HCT116 (cell line): ENCODE measurements around the gene ZBTB3. TPM values are rescaled to one million over a fixed set of nuclear protein-coding genes. Genes with fewer than 3 reads are reported as not detected.
A peak's percentile ranks its signal among the peaks of the same experiment; 100 is the strongest.

Experiments
- ATAC-seq: fragments of 200-7000 bp; cut with Tn5 transposase; 2 replicates; pipeline ENCODE4 v1.9.1; 2020; ENCODE audit warnings: mild to moderate bottlenecking, moderate library complexity
- BruUV-seq: library from RNA; stranded (reverse); fragments of 400-500 nt; replicated peaks from 2 replicates; lab custom pipeline; 2021; lab: Mats Ljungman, UMichigan
- CTCF ChIA-PET: fragments of 300-600 bp; sonication (Branson Sonifier 250); formaldehyde crosslinking; loops from one replicate; lab custom pipeline; 2021; ENCODE audit warnings: antibody characterized with exemption; lab: Charles Lee
- POLR2A ChIA-PET: fragments of 300-600, 350-600 bp; sonication (Branson Sonifier 250); formaldehyde crosslinking; loops from one replicate; lab custom pipeline; 2021; ENCODE audit warnings: antibody characterized with exemption; lab: Charles Lee
- RAD21 ChIA-PET, 2 experiments: fragments of 300-600 bp; sonication (Branson Sonifier 250); formaldehyde crosslinking; loops; one replicate each; lab custom pipeline; 2023; ENCODE audit warnings: low total read pairs in 2 of 2; ENCODE audit not compliant: uncharacterized antibody in 2 of 2, unreplicated experiment in 2 of 2, low non-redundant PET in 1 of 2; lab: Charles Lee
- DNase-seq: peaks from one replicate; pipeline ENCODE4 v3.0.0-alpha.2; 2010; ENCODE audit warnings: low read depth, low spot score
- H2AFZ ChIP-seq: fragments of 200-600 bp; shearing (Covaris generic), sonication (generic); 2 replicates; pipeline ENCODE4 v1.6.1; 2017; ENCODE audit warnings: low read depth, mixed run types, mixed read lengths, antibody characterized with exemption, low read length; ENCODE audit not compliant: poor library complexity, severe bottlenecking
- H3K27ac ChIP-seq: 2 replicates; pipeline ENCODE4 v1.5.1; 2012; ENCODE audit warnings: low read depth, low read length
- H3K27me3 ChIP-seq: fragments of 200-600 bp; sonication (generic); 2 replicates; pipeline ENCODE4 v1.6.1; 2016; ENCODE audit warnings: mixed run types, low read length, mixed read lengths; ENCODE audit not compliant: insufficient read depth
- H3K36me3 ChIP-seq, 2 experiments: fragments of 200-500 bp in 1 of 2; fragments of 200-600 bp in 1 of 2; sonication (Bioruptor generic) in 1 of 2; sonication (generic) in 1 of 2; 2 replicates each; pipeline versions ENCODE4 v1.5.1 to v1.6.1; 2014 to 2016; ENCODE audit warnings: low read length in 2 of 2, inconsistent platforms in 1 of 2, mixed read lengths in 1 of 2, mixed run types in 1 of 2; ENCODE audit not compliant: insufficient read depth in 2 of 2, control insufficient read depth in 1 of 2
- H3K4me1 ChIP-seq, 2 experiments: fragments of 200-600 bp in 1 of 2; sonication (generic) in 1 of 2; 2 replicates each; pipeline versions ENCODE4 v1.5.1 to v1.6.1; 2012 to 2017; ENCODE audit warnings: low read length in 2 of 2, inconsistent platforms in 1 of 2, mild to moderate bottlenecking in 1 of 2, mixed read lengths in 1 of 2, mixed run types in 1 of 2, moderate library complexity in 1 of 2; ENCODE audit not compliant: insufficient read depth in 2 of 2, control insufficient read depth in 1 of 2
- H3K4me2 ChIP-seq: fragments of 200-600 bp; sonication (generic); 2 replicates; pipeline ENCODE4 v1.6.1; 2017; ENCODE audit warnings: mixed run types, low read length, mixed read lengths
- H3K4me3 ChIP-seq, 2 experiments: fragments of 200-600 bp in 1 of 2; sonication (generic) in 1 of 2; replicated peaks in 1 of 2; 2 replicates each; pipeline ENCODE4 v1.5.1; 2011 to 2016; ENCODE audit warnings: low read length in 2 of 2, control low read depth in 1 of 2, low read depth in 1 of 2, mild to moderate bottlenecking in 1 of 2, mixed read lengths in 1 of 2, mixed run types in 1 of 2
- H3K79me2 ChIP-seq: fragments of 200-600 bp; sonication (generic); 2 replicates; pipeline ENCODE4 v1.6.1; 2017; ENCODE audit warnings: mild to moderate bottlenecking, mixed run types, low read length, moderate library complexity, mixed read lengths; ENCODE audit not compliant: insufficient read depth
- H3K9ac ChIP-seq: fragments of 200-600 bp; sonication (generic); 2 replicates; pipeline ENCODE4 v1.6.1; 2016; ENCODE audit warnings: low read length, mixed read lengths
- H3K9me2 ChIP-seq: fragments of 200-600 bp; sonication (generic), shearing (Covaris generic); 2 replicates; pipeline ENCODE4 v1.6.1; 2017; ENCODE audit warnings: mixed run types, mild to moderate bottlenecking, moderate library complexity; ENCODE audit not compliant: insufficient read depth
- H3K9me3 ChIP-seq, 2 experiments: fragments of 200-500 bp in 1 of 2; fragments of 200-600 bp in 1 of 2; sonication (Bioruptor generic) in 1 of 2; sonication (generic) in 1 of 2; 2 replicates each; pipeline ENCODE4 v1.6.1; 2014 to 2017; ENCODE audit warnings: low read length in 2 of 2, mixed read lengths in 2 of 2, inconsistent platforms in 1 of 2, low read depth in 1 of 2, mild to moderate bottlenecking in 1 of 2, mixed run types in 1 of 2, moderate library complexity in 1 of 2; ENCODE audit not compliant: control insufficient read depth in 1 of 2, insufficient read depth in 1 of 2
- H4K20me1 ChIP-seq: fragments of 200-600 bp; sonication (generic), shearing (Covaris generic); 2 replicates; pipeline ENCODE4 v1.6.1; 2017; ENCODE audit warnings: mixed run types, mild to moderate bottlenecking, moderate library complexity; ENCODE audit not compliant: insufficient read depth
- CEBPB ChIP-seq: IDR thresholded peaks from 2 replicates; pipeline ENCODE4 v1.6.1; 2012; ENCODE audit warnings: low read depth
- EGR1 ChIP-seq: IDR thresholded peaks from 2 replicates; pipeline ENCODE4 v1.6.1; 2012; ENCODE audit warnings: low read depth
- EZH2 ChIP-seq: fragments of 200-600 bp; sonication (generic); IDR thresholded peaks from 2 replicates; pipeline ENCODE4 v1.6.1; 2017; ENCODE audit warnings: antibody characterized with exemption, mixed run types
- FOSL1 ChIP-seq: IDR thresholded peaks from 2 replicates; pipeline ENCODE4 v1.6.1; 2012; ENCODE audit warnings: low read depth
- JUND ChIP-seq: IDR thresholded peaks from 2 replicates; pipeline ENCODE4 v1.6.1; 2012
- POLR2A ChIP-seq: IDR thresholded peaks from 2 replicates; pipeline ENCODE4 v1.7.0; 2011; ENCODE audit warnings: borderline replicate concordance; ENCODE audit not compliant: insufficient read depth, insufficient read length; ENCODE audit errors: extremely low read depth
- SIN3A ChIP-seq: IDR thresholded peaks from 2 replicates; pipeline ENCODE4 v1.6.1; 2012; ENCODE audit warnings: low read depth
- SRF ChIP-seq: IDR thresholded peaks from 2 replicates; pipeline ENCODE4 v1.6.1; 2012; ENCODE audit warnings: low read depth
- ZNF274 ChIP-seq: fragments of 200-500 bp; sonication (Bioruptor generic); IDR thresholded peaks from 2 replicates; pipeline ENCODE4 v1.6.1; 2014; ENCODE audit warnings: mild to moderate bottlenecking, low read depth, low read length, inconsistent platforms
- intact Hi-C: fragments of 100-400 bp; cut with micrococcal nuclease; formaldehyde crosslinking; loops from 2 replicates; pipeline ENCODE4 v1.10.0; 2022
- total RNA-seq: library from RNA; stranded (reverse); gene quantifications from one replicate; pipeline ENCODE4 v1.2.1, GENCODE V29; 2021; ENCODE audit not compliant: unreplicated experiment
- TF ChIP-seq, protein P1 (sequence below): IDR thresholded peaks from 2 replicates; pipeline ENCODE4 v1.6.1; 2012; ENCODE audit warnings: low read depth
- TF ChIP-seq, protein P2 (sequence below): IDR thresholded peaks from 2 replicates; pipeline ENCODE4 v1.6.1; 2012
- TF ChIP-seq, protein P3 (sequence below): IDR thresholded peaks from 2 replicates; pipeline ENCODE4 v1.6.1; 2012

The ZBTB3 gene
- total RNA-seq, 1 experiment from 2014 or later, result 11.3 TPM

DNA sequence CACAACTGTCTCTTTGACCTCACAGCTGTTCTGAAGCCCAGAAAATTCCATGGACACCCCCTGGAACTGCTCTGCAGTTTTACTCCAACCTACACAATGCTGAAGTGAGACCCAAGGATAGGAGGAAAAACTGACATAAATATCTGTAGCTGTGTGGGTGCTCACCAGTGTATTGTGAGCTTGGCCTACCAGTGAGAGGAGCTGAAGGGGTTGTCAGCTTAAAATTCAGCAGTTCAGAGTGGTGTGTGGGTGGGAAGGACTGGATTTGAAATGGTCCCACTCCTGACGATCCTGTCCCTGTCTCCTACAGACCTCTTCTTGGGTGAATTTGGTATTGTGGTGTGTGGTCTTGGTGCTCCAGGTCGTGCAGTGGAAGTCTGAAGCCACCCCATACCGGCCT, 35.6 kb upstream of the ZBTB3 start:
- DNase-seq (no peak), ATAC-seq (no peak)
- Histone ChIP-seq H4K20me1 (no peaks in the 10 kb centered on the region), H3K9ac (no peak overlapping the region; the same call in 1 of the 2 replicates), H3K79me2 (peaks cover 51% of the 10 kb centered on the region), H3K4me2 (peak overlapping the region; percentile 91), H3K9me2 (no peaks in the 10 kb centered on the region), H3K27ac (peak overlapping the region; percentile 96; the same call in 1 of the 2 replicates), H2AFZ (no peak overlapping the region), H3K4me1 (peaks cover 26 to 47% of the 10 kb centered on the region in 2 experiments; a peak in 3 of 4 replicates), H3K27me3 (no peaks in the 10 kb centered on the region), H3K36me3 (peaks cover 11 to 39% of the 10 kb centered on the region in 2 experiments; a peak in 3 of 4 replicates), H3K9me3 (no peaks in the 10 kb centered on the region), H3K4me3 (no peak overlapping the region)
- CTCF ChIA-PET, result interaction anchor here (1.4 kb wide), 1 partner anchor 394 kb away, joined by 4 read pairs; no protein-coding TSS in a partner anchor
- RAD21 ChIA-PET, result no interaction called here
- no peak for TF ChIP-seq ZNF274
- no peak for TF ChIP-seq CEBPB
- TF ChIP-seq, protein P1, sequence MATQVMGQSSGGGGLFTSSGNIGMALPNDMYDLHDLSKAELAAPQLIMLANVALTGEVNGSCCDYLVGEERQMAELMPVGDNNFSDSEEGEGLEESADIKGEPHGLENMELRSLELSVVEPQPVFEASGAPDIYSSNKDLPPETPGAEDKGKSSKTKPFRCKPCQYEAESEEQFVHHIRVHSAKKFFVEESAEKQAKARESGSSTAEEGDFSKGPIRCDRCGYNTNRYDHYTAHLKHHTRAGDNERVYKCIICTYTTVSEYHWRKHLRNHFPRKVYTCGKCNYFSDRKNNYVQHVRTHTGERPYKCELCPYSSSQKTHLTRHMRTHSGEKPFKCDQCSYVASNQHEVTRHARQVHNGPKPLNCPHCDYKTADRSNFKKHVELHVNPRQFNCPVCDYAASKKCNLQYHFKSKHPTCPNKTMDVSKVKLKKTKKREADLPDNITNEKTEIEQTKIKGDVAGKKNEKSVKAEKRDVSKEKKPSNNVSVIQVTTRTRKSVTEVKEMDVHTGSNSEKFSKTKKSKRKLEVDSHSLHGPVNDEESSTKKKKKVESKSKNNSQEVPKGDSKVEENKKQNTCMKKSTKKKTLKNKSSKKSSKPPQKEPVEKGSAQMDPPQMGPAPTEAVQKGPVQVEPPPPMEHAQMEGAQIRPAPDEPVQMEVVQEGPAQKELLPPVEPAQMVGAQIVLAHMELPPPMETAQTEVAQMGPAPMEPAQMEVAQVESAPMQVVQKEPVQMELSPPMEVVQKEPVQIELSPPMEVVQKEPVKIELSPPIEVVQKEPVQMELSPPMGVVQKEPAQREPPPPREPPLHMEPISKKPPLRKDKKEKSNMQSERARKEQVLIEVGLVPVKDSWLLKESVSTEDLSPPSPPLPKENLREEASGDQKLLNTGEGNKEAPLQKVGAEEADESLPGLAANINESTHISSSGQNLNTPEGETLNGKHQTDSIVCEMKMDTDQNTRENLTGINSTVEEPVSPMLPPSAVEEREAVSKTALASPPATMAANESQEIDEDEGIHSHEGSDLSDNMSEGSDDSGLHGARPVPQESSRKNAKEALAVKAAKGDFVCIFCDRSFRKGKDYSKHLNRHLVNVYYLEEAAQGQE, result no peak
- no peak for TF ChIP-seq EZH2
- no peak for TF ChIP-seq JUND
- TF ChIP-seq, protein P2, sequence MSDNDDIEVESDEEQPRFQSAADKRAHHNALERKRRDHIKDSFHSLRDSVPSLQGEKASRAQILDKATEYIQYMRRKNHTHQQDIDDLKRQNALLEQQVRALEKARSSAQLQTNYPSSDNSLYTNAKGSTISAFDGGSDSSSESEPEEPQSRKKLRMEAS, result no peak
- no peak for TF ChIP-seq SIN3A
- TF ChIP-seq EGR1, result no peak
- no peak for TF ChIP-seq FOSL1
- TF ChIP-seq, protein P3, sequence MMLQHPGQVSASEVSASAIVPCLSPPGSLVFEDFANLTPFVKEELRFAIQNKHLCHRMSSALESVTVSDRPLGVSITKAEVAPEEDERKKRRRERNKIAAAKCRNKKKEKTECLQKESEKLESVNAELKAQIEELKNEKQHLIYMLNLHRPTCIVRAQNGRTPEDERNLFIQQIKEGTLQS, result no peak
- TF ChIP-seq POLR2A, result no peak
- TF ChIP-seq SRF, result no peak
- intact Hi-C loops, result loop anchor here (5.0 kb wide), 2 partner anchors 93 to 117 kb away; partner anchors contain the start of genes LBHD1, SLC3A2 and UQCC3
- BruUV-seq, result no TSS peak
- POLR2A ChIA-PET, result interaction anchor here (0.6 to 6.1 kb wide), 4 partner anchors 51 to 1248 kb away, joined by 3 to 82 read pairs (median 3); partner anchors contain the start of gene WDR74
